Renal pelvis (tissue), 4 donors: ENCODE data around the gene DELE1. TPM values are rescaled to one million over a fixed set of nuclear protein-coding genes. Genes with fewer than 3 reads are reported as not detected.

Experiments
- DNase-seq: peaks from one replicate; pipeline ENCODE4 v3.0.0-alpha.2; 2013
- polyA plus RNA-seq, 3 donors: library from polyadenylated mRNA; unstranded; fragments of 120-200 nt; gene quantifications; one replicate each; pipeline ENCODE4 v1.2.1, GENCODE V29; 2013; ENCODE audit not compliant: insufficient read length in 3 of 3

DELE1 gene
- polyA plus RNA-seq, 3 donors: 99.9 to 143 (median 142) TPM

DNA sequence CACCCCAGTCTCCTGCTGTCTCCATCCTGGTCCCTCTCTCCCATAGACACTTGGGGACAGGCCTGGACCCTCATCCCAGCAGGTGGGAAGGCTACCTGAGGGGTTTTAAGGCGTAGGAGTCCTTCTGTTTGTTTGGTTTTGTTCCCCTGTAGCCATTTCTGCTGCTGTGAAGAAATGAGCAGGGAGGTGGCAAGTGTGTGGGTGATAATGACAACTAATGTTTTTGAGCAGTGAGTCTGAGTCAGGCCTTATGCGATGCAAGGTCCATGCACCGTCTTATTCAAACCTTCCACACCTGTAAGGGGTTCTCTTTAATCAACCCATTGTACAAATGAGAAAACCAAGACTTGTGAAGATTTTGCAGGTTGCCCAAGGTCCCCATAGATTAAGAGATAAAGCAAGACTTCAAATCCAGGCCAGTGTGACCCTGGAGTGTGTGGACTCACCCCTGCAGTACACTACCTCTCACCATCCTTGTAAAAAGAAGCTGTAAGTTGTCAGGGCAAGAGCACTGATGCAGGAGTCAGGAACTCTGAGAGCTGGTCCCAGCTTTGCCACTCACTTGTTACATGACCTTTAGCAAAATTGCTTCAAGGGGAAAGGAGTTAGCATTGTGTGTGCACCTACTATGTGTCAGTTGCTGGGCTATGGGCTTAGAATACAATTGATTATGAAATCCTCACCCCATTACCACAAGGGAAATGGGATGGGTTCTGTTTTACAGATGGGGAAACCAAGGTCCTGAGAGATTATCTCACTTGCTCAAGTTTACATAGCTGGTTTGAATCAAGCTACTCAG is 26.7 kb downstream of the DELE1 start:
- DNase-seq: no peak

GRCh38 chr5:141951332-141951781 is 27.7 kb downstream of the DELE1 start:
- peak; percentile 46 for DNase-seq

GRCh38 chr5:141952020-141952419 is 28.3 kb downstream of the DELE1 start:
- no peak for DNase-seq

- no peak for DNase-seq
These were observed 30.5 kb downstream of the DELE1 start for GRCh38 chr5:141954194-141954593.

GRCh38 chr5:141957367-141957996 is 33.8 kb downstream of the DELE1 start:
- no peak for DNase-seq

DNA sequence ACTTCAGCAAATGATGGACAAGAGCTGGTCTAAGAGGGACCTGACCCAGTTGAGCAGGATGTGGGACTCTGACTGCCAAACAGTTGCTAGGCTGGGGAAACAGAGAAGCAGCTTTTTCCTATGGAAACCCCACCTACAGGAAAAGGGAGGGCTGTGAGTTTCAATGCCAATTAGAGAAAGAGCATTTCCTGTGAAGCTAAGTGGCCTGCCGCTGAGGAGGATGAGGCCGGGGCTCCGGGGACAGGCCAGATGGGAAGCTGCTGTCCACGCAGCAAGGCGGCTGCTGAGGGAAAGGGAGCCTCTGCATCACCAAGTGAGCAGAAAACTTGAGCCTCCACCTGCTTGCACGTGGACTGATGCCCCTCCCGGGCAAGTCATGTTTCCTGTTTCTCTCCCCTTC is 34.4 kb downstream of the DELE1 start, which contains the start of gene PCDH12:
Gene PCDH12, minus strand, starts transcription at position 90 of the 400 bp plus-strand sequence. CDS start 351 bp downstream, outside the sequence.
- DNase-seq: peak; percentile 73

GRCh38 chr5:141958546-141959172 is 35.0 kb downstream of the DELE1 start:
- DNase-seq: no peak

- no peak for DNase-seq
These were observed 36.3 kb downstream of the DELE1 start for GRCh38 chr5:141960018-141960417.

- DNase-seq: peak; percentile 89
These were observed 37.0 kb downstream of the DELE1 start for GRCh38 chr5:141960449-141961323.

- DNase-seq: no peak
These were observed 37.8 kb downstream of the DELE1 start for GRCh38 chr5:141961466-141961865.

- DNase-seq: no peak
These were observed 40.0 kb downstream of the DELE1 start for GRCh38 chr5:141963701-141964100.

DNA sequence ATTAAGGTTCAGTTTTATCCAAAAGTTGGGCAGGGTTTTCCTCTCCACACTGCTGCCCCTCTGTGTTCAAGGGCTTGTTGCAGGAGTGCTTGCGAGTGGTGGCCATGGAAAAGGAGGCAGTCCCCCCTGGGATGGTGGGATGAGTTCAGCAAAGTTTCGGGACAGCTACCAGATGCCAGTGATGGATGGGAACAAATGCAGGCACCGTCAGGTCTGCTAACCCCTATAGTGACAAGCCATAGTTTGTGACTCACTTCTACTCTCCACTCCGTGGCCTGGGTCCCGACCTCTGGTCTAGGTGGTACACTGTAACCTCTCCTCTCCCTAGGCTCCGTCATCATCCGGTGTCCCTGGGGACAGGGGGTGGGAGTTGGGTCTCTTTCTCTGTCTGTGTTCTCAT is 41.4 kb downstream of the DELE1 start:
- DNase-seq: no peak

- DNase-seq: no peak
These were observed 42.7 kb downstream of the DELE1 start for GRCh38 chr5:141966275-141966962.

DNA sequence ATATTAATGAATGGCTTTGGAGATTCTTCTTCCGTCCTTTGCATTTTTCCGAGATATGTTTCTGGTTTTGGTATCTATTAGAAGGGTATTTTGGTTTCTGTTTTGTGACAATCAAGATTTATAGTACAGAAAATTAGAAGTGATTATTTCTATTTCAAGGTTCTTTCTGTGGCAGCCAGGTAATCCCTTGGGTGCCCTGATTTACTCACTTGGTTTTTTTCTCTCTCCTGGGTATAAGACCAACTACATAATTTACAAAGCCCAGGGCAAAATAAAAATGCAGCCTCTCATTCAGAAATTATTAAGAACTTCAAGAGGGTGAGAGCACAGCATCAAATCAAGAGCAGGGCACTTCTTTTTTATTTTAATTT is 43.3 kb downstream of the DELE1 start:
- no peak for DNase-seq

GRCh38 chr5:141968914-141969608 is 45.4 kb downstream of the DELE1 start, which contains the start of gene RNF14:
Gene RNF14 (plus strand): TSS chr5:141969105. CDS start chr5:141973589, 4,484 bp downstream.
- peak; percentile 91 for DNase-seq

DNA sequence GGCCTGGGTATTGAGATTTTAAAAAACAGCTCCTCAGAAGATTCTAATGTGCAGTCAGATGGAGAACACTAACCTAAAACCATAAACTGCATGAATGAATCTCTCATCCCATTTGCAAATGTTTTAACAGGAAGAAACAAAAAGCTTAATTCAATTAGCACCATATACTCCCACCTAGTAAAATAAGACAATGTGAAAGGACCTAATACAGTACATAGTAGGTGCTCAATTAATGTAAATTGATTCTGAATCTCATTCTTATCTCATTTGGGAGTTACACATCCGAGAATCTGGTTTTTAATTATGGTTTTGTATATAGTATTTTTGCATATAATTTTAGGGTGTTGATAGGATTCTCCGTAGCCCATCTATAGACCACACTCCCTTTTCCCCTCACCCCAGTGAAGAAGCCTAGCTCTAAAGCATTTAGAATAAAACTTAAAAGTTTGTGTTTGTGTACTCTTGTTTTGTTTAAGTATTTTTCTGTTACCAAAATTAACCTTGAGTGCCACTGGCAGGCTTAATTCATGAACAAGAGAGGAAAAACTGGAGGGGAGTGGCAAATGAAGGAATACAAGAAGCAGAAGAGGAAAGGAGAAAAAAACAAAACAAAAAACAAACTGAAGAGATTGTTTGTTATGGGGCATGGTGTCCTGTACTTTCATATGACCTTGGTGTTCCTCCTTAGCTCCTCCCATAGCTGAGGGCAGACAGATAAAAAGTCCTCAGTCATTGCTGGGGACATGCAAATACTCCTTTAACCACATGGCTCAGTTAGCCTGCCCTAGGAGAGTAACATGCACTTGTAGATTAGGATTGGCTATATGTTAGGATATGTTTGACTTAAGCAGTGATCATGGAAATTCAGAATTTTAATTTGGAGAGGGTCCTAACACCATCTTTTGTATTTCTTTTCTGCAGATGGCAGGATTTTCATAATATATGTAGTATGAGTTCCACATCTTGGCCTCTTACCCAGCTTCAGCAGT is 46.4 kb downstream of the DELE1 start:
- DNase-seq: no peak

GRCh38 chr5:141973871-141974595 is 50.4 kb downstream of the DELE1 start:
- no peak for DNase-seq

DNA sequence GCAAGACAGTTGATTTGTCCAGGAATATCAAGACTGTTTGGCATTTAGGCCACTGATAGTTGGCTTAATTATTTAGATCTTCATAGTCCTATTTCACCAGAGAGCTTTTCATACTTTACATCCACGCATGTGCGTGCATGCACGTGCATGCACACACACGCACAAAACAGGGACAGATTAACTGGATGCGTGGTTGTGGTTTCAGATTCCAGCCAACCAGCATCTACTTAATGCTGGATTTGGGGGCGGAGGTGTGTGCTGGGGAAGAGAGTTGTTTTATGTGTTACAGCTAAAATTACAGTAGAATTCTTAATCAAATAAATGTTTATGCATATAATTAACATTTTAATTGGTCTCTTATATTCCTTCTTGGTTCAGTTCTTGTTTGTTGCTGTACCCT is 52.5 kb downstream of the DELE1 start:
- no peak for DNase-seq
